Caco-2 (cell line): Measurements from ENCODE around the gene ALX3. TPM values are rescaled to one million over a fixed set of nuclear protein-coding genes. Genes with fewer than 3 reads are reported as not detected.

Experiments used
- BruUV-seq: library from RNA; stranded (reverse); fragments of 400-500 nt; replicated peaks from 2 replicates; lab custom pipeline; 2021; lab: Mats Ljungman, UMichigan
- CTCF ChIA-PET: fragments of 300-600 bp; sonication (Branson Sonifier 250); formaldehyde crosslinking; loops from one replicate; lab custom pipeline; 2022; ENCODE audit warnings: antibody characterized with exemption; lab: Charles Lee
- POLR2A ChIA-PET: fragments of 300-600 bp; sonication (Branson Sonifier 250); formaldehyde crosslinking; loops from one replicate; lab custom pipeline; 2022; ENCODE audit warnings: antibody characterized with exemption; lab: Charles Lee
- DNase-seq, 2 experiments: peaks; one replicate each; pipeline versions ENCODE4 v3.0.0 to v3.0.0-alpha.2; 2020 to 2022
- H3K27me3 ChIP-seq: replicated peaks from 2 replicates; pipeline ENCODE4 v1.6.0; 2011; ENCODE audit warnings: low read length; ENCODE audit not compliant: control insufficient read depth, insufficient read depth
- H3K36me3 ChIP-seq: 2 replicates; pipeline ENCODE4 v1.5.1; 2011; ENCODE audit warnings: low read length; ENCODE audit not compliant: control insufficient read depth, insufficient read depth
- H3K4me1 ChIP-seq: fragments of 250-450 bp; sonication (Bioruptor Pico); 2 replicates; pipeline ENCODE4 v1.5.1; 2020; ENCODE audit warnings: mild to moderate bottlenecking
- H3K4me3 ChIP-seq: 2 replicates; pipeline ENCODE4 v1.5.1; 2011; ENCODE audit warnings: low read depth, mild to moderate bottlenecking, control low read depth, low read length
- H3K9me3 ChIP-seq: fragments of 250-450 bp; sonication (Bioruptor Pico); 2 replicates; pipeline ENCODE4 v1.5.1; 2020; ENCODE audit warnings: mild to moderate bottlenecking, moderate library complexity
- H3K27ac Mint-ChIP-seq: one replicate; pipeline ENCODE4 v1.8.0; 2022; ENCODE audit warnings: mixed read lengths; ENCODE audit not compliant: unreplicated experiment
- H3K27me3 Mint-ChIP-seq: one replicate; pipeline ENCODE4 v1.8.0; 2022; ENCODE audit warnings: mixed read lengths; ENCODE audit not compliant: insufficient read depth, unreplicated experiment
- H3K36me3 Mint-ChIP-seq: one replicate; pipeline ENCODE4 v1.8.0; 2022; ENCODE audit warnings: mild to moderate bottlenecking, mixed read lengths; ENCODE audit not compliant: insufficient read depth, unreplicated experiment
- H3K4me1 Mint-ChIP-seq: one replicate; pipeline ENCODE4 v1.8.0; 2022; ENCODE audit warnings: low read depth, mixed read lengths; ENCODE audit not compliant: unreplicated experiment
- H3K4me3 Mint-ChIP-seq: one replicate; pipeline ENCODE4 v1.8.0; 2022; ENCODE audit warnings: mild to moderate bottlenecking, moderate library complexity, mixed read lengths; ENCODE audit not compliant: unreplicated experiment
- H3K9me3 Mint-ChIP-seq: one replicate; pipeline ENCODE4 v1.8.0; 2022; ENCODE audit warnings: mixed read lengths; ENCODE audit not compliant: unreplicated experiment
- CTCF ChIP-seq, 2 experiments: fragments of 200-600 bp in 1 of 2; IDR thresholded peaks; 1 replicate in 1 of 2; 2 replicates in 1 of 2; pipeline versions ENCODE4 v1.5.1 to v1.8.0; 2011 to 2022; ENCODE audit warnings: antibody characterized with exemption in 1 of 2, control low read depth in 1 of 2, inconsistent platforms in 1 of 2, low read depth in 1 of 2, low read length in 1 of 2, mild to moderate bottlenecking in 1 of 2, moderate library complexity in 1 of 2; ENCODE audit not compliant: insufficient read depth in 1 of 2, severe bottlenecking in 1 of 2, unreplicated experiment in 1 of 2
- intact Hi-C: fragments of 100-400 bp; cut with micrococcal nuclease; formaldehyde crosslinking; loops from one replicate; pipeline ENCODE4 v1.10.0; 2022; ENCODE audit not compliant: unreplicated experiment
- total RNA-seq: library from RNA; stranded (reverse); gene quantifications from 2 replicates; pipeline ENCODE4 v1.2.3, GENCODE V29; 2022

Gene ALX3
- total RNA-seq, 1 experiment from 2014 or later = not detected

GRCh38 chr1:110084227-110085078 lies 14.0 kb upstream of the ALX3 start:
- TF ChIP-seq CTCF (IDR thresholded peaks at IDR 0.05; ENCODE audit: insufficient read depth in 1 of 2, low read depth in 1 of 2, low read length in 1 of 2, severe bottlenecking in 1 of 2, unreplicated experiment in 1 of 2) = no peak
- ChIA-PET CTCF (no interaction called here), POLR2A (no interaction called here)
- peak overlapping the region; percentile 29 for H3K4me3 ChIP-seq
- no peaks in the 10 kb centered on the region for H3K27me3 ChIP-seq
- no TSS peak for BruUV-seq
- H3K9me3 Mint-ChIP-seq = no peaks in the 10 kb centered on the region
- H3K36me3 ChIP-seq = no peaks in the 10 kb centered on the region
- H3K27ac Mint-ChIP-seq = no peak overlapping the region
- H3K9me3 ChIP-seq = no peaks in the 10 kb centered on the region
- peaks cover 7% of the 10 kb centered on the region for H3K4me1 ChIP-seq
- peaks cover 3% of the 10 kb centered on the region for H3K4me1 Mint-ChIP-seq
- H3K27me3 Mint-ChIP-seq = peaks cover 9% of the 10 kb centered on the region
- no peaks in the 10 kb centered on the region for H3K36me3 Mint-ChIP-seq
- intact Hi-C loops = loop anchor here (5.0 kb wide), 1 partner anchor 32 kb away; no protein-coding TSS in a partner anchor
- H3K4me3 Mint-ChIP-seq = peak overlapping the region; percentile 63
- DNase-seq = peak in 1 of 2 experiments; percentile 11

DNA sequence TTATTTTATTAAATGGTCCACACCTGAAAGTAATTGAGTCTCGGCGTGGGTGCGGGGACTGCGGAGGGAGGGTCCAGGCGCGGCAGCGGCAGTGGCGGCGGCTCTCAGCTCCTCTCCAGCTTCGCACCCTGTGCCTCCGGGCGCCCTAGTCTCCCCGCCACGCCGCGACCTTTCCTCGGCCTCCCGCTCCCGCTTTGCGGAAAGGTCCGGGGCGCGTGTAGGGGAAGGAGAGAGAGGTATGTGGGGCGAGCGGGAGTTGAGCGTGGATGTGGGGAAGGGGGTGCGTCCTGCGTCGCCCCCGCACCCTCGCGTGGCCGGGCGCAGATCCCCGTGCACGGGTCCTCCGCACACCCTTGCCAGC lies 13.4 kb upstream of the ALX3 start:
- ChIA-PET POLR2A (no interaction called here), CTCF (no interaction called here)
- Mint-ChIP-seq H3K4me1 (no peaks in the 10 kb centered on the region), H3K36me3 (no peaks in the 10 kb centered on the region), H3K9me3 (no peaks in the 10 kb centered on the region), H3K27ac (no peak overlapping the region), H3K27me3 (peaks cover 9% of the 10 kb centered on the region), H3K4me3 (peak overlapping the region; percentile 63)
- no peak overlapping the region for H3K4me3 ChIP-seq
- H3K36me3 ChIP-seq = no peaks in the 10 kb centered on the region
- intact Hi-C loops = no loop called here
- no peaks in the 10 kb centered on the region for H3K9me3 ChIP-seq
- TF ChIP-seq CTCF (IDR thresholded peaks at IDR 0.05; ENCODE audit: insufficient read depth in 1 of 2, low read depth in 1 of 2, low read length in 1 of 2, severe bottlenecking in 1 of 2, unreplicated experiment in 1 of 2) = no peak
- no TSS peak for BruUV-seq
- H3K27me3 ChIP-seq = no peaks in the 10 kb centered on the region
- peaks cover under 1% of the 10 kb centered on the region; the same call in 1 of the 2 replicates for H3K4me1 ChIP-seq
- DNase-seq = no peak

DNA sequence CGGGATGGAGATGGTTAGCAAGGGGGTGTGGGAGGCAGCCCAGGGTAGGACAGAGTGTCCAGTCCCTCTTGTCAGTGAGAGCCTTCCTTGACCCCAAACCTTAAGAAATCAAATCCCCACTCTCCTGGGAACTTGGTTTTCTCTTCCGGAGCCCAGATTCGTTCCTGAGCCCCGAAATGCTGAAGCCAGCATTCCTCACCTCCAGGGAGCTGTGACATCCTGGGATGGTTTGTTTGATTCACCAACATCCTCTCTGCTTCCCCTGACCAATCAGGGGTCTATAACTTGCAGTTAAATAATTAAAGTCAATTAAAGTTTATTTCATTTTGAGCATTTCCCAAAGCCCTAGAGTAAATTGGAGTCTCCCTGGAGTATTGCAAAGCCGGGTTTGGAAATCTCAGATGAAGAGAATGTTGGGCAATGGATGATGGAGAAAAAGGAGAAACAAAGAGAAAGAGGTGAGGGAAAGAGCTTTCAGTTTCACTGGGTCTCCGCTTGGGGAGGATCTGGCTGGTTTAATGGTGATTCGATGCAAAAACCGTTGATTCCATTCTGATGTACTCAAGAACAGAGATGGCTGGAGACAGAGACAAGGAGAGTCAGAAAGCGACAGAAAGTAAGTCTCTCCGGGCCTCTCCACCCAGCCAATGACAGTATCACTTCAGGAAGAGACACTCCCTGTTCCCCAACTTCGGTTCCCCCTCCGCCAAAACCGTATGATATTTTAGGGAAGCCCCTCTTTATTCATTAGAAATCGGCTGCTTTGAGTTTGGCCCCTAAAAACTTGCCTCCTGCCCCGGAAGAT lies 12.8 kb upstream of the ALX3 start:
- H3K9me3 Mint-ChIP-seq = no peaks in the 10 kb centered on the region
- H3K36me3 Mint-ChIP-seq = no peaks in the 10 kb centered on the region
- POLR2A ChIA-PET = no interaction called here
- BruUV-seq = no TSS peak
- no peaks in the 10 kb centered on the region for H3K4me1 ChIP-seq
- no peaks in the 10 kb centered on the region for H3K9me3 ChIP-seq
- H3K36me3 ChIP-seq = no peaks in the 10 kb centered on the region
- DNase-seq = no peak
- no peaks in the 10 kb centered on the region for H3K4me1 Mint-ChIP-seq
- peaks cover 9% of the 10 kb centered on the region for H3K27me3 Mint-ChIP-seq
- H3K4me3 Mint-ChIP-seq = peak overlapping the region; percentile 63
- CTCF ChIA-PET = no interaction called here
- no peak overlapping the region for H3K27ac Mint-ChIP-seq
- no peak overlapping the region for H3K4me3 ChIP-seq
- H3K27me3 ChIP-seq = no peaks in the 10 kb centered on the region
- no peak for TF ChIP-seq CTCF (IDR thresholded peaks at IDR 0.05; ENCODE audit: insufficient read depth in 1 of 2, low read depth in 1 of 2, low read length in 1 of 2, severe bottlenecking in 1 of 2, unreplicated experiment in 1 of 2)
- intact Hi-C loops = no loop called here
